ENCODE results near the gene FNDC3B. TPM values are rescaled to one million over a fixed set of nuclear protein-coding genes. Genes with fewer than 3 reads are reported as not detected.

FNDC3B gene
- total and polyA plus RNA-seq, 2 of the 8 experiments (the other 6 are each of a cell fraction or from before 2014, with no cell fraction given): 14.1 to 44.4 TPM

DNA sequence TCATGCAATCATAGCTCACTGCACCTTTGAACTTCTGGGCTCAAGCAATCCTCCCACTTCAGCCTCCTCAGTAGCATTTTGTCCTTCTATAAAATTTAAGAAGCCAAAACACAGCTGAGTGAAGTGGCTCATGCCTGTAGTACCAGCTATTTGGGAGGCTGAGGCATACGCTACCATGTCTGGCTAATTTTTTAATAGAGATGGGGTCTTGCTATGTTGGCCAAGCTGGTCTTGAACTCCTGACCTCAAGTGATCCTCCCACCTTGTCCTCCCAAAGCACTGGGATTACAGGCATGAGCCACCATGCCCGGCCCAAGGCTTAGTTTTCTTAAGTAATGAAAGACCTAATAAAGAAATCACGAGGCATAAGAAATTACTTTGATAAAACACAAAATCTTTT is 14.7 kb upstream of the FNDC3B start:
- no peaks in the 10 kb centered on the region for H3K36me3 ChIP-seq (ENCODE audit: control insufficient read depth in 2 of 4, insufficient read depth in 4 of 4, low read length in 3 of 4)
- no peak overlapping the region for H3K27ac ChIP-seq (ENCODE audit: low read depth, low read length)
- no peak for DNase-seq (ENCODE audit: low read depth in 1 of 2, low spot score in 2 of 2)
- WGBS, 2 experiments (ENCODE audit: extremely low coverage in 1 of 2, insufficient coverage in 1 of 2, insufficient read length in 1 of 2, insufficient replicate concordance in 2 of 2, low coverage in 1 of 2, low lambda C conversion rate in 2 of 2, missing lambda C conversion rate in 1 of 2): 89% methylated on average over 3 of the region's 3 CpGs; no CpG with 5 or more reads in 1 of the 2 experiments
- H2BK120ac ChIP-seq (replicated peaks; ENCODE audit: low read depth, low read length): no peak overlapping the region
- H3K4me3 ChIP-seq (ENCODE audit: extremely low read depth in 1 of 4, insufficient read depth in 2 of 4, low read depth in 3 of 4, low read length in 4 of 4): no peak overlapping the region
- no peaks in the 10 kb centered on the region for H4K20me1 ChIP-seq (replicated peaks in 1 of 2; ENCODE audit: control insufficient read depth in 1 of 2, insufficient read depth in 2 of 2, low read length in 2 of 2)
- H3K23ac ChIP-seq (ENCODE audit: insufficient read length): no peak overlapping the region
- POLR2A ChIA-PET (ENCODE audit: partially characterized antibody): no interaction called here
- no peaks in the 10 kb centered on the region for H3K79me2 ChIP-seq (ENCODE audit: control insufficient read depth in 1 of 2, insufficient read depth in 2 of 2, low read length in 2 of 2)
- no peak overlapping the region for H3K56ac ChIP-seq (replicated peaks; ENCODE audit: insufficient read length, low read depth, low read length)
- no peak overlapping the region for H3K14ac ChIP-seq (ENCODE audit: insufficient read length)
- H3K9ac ChIP-seq (replicated peaks in 1 of 4; ENCODE audit: extremely low read depth in 1 of 4, low read depth in 3 of 4, low read length in 3 of 4): no peak overlapping the region
- no peaks in the 10 kb centered on the region for H3K79me1 ChIP-seq (ENCODE audit: low read depth, low read length)
- H3K4me1 ChIP-seq (replicated peaks in 1 of 4; ENCODE audit: control insufficient read depth in 3 of 4, insufficient read depth in 4 of 4, low read length in 3 of 4): no peaks in the 10 kb centered on the region
- no peak overlapping the region for H4K8ac ChIP-seq (ENCODE audit: extremely low read depth, insufficient read depth, low read length)
- H2BK12ac ChIP-seq (ENCODE audit: low read depth, low read length): no peak overlapping the region
- H2BK20ac ChIP-seq (ENCODE audit: low read length): no peak overlapping the region
- H4K91ac ChIP-seq (replicated peaks; ENCODE audit: insufficient read length, low read length): no peak overlapping the region
- FAIRE-seq: no peak
- no peak overlapping the region for H3K4me2 ChIP-seq (ENCODE audit: insufficient read depth in 1 of 2, low read depth in 2 of 2, low read length in 2 of 2)
- H2AK5ac ChIP-seq (ENCODE audit: low read depth, low read length): no peak overlapping the region
- no peak overlapping the region for H2BK15ac ChIP-seq (ENCODE audit: low read length)
- H3K9me3 ChIP-seq (ENCODE audit: insufficient read depth in 2 of 2, low read depth in 1 of 2, low read length in 1 of 2): no peaks in the 10 kb centered on the region
- CTCF ChIA-PET (ENCODE audit: partially characterized antibody): interaction anchor here (0.8 kb wide), 1 partner anchor 11 kb away, joined by 3 read pairs; no protein-coding TSS in a partner anchor
- H4K5ac ChIP-seq (ENCODE audit: insufficient read length, low read depth, low read length): no peak overlapping the region
- no peak overlapping the region for H3K4ac ChIP-seq (replicated peaks; ENCODE audit: insufficient read length, low read depth, low read length)
- H3K18ac ChIP-seq (ENCODE audit: extremely low read depth, low read length): no peak overlapping the region
- TF ChIP-seq HDAC6 (IDR thresholded peaks at IDR 0.05; ENCODE audit: low read depth, low read length) (no peak), POU5F1 (IDR thresholded peaks at IDR 0.05; ENCODE audit: low read depth, low read length) (no peak), BCL11A (IDR thresholded peaks at IDR 0.05; ENCODE audit: low read depth in 2 of 2, low read length in 2 of 2) (no peak)
- no peaks in the 10 kb centered on the region for H3K23me2 ChIP-seq (ENCODE audit: low read depth, low read length)
- H3K27me3 ChIP-seq (replicated peaks in 1 of 4; ENCODE audit: control insufficient read depth in 3 of 4, extremely low read depth in 1 of 4, insufficient read depth in 3 of 4, low read length in 3 of 4): peaks cover 0 to 1% (median 0%) of the 10 kb centered on the region in 4 experiments; a peak in 1 of 7 replicates
- no peak overlapping the region for H2BK5ac ChIP-seq (ENCODE audit: low read depth, low read length)
- no peak overlapping the region for H2AFZ ChIP-seq (ENCODE audit: low read length)
